ENCODE data around the gene SRSF4. TPM values are rescaled to one million over a fixed set of nuclear protein-coding genes. Genes with fewer than 3 reads are reported as not detected.
"Not testable (repeated sequence)": the region's sequence is repeated elsewhere in the genome, so short reads cannot be mapped to it uniquely, and the experiment has no call there.

The SRSF4 gene
- total RNA-seq, 2 experiments from 2014 or later = 116 to 123 TPM

- Mint-ChIP-seq H3K36me3 (ENCODE audit: low read depth) (peaks cover 43% of the 10 kb centered on the region), H3K27ac (no peak overlapping the region), H3K4me3 (no peak overlapping the region), H3K4me1 (peaks cover 6% of the 10 kb centered on the region), H3K27me3 (peaks cover 20% of the 10 kb centered on the region), H3K9me3 (no peaks in the 10 kb centered on the region)
- ChIA-PET POLR2A (no interaction called here), CTCF (interaction anchor here (0.6 to 1.4 kb wide), 2 partner anchors 12 to 37 kb away, joined by 3 to 4 read pairs; no protein-coding TSS in a partner anchor)
- no peak for DNase-seq
Observed at GRCh38 chr1:29119121-29119929, 62.4 kb downstream of the SRSF4 start.

- DNase-seq = no peak
- Mint-ChIP-seq H3K4me3 (no peak overlapping the region), H3K4me1 (no peaks in the 10 kb centered on the region), H3K36me3 (ENCODE audit: low read depth) (peaks cover 57% of the 10 kb centered on the region), H3K27ac (no peak overlapping the region), H3K9me3 (no peaks in the 10 kb centered on the region), H3K27me3 (peaks cover 12% of the 10 kb centered on the region)
- CTCF ChIA-PET = no interaction called here
- POLR2A ChIA-PET = no interaction called here
Observed at GRCh38 chr1:29117381-29117780, 64.3 kb downstream of the SRSF4 start.

GRCh38 chr1:29114654-29115053 is 67.0 kb downstream of the SRSF4 start:
- Mint-ChIP-seq H3K27ac (no peak overlapping the region), H3K36me3 (ENCODE audit: low read depth) (peaks cover 62% of the 10 kb centered on the region), H3K4me1 (no peaks in the 10 kb centered on the region), H3K27me3 (no peaks in the 10 kb centered on the region), H3K4me3 (no peak overlapping the region), H3K9me3 (no peaks in the 10 kb centered on the region)
- ChIA-PET CTCF (interaction anchor here (1.4 kb wide), 1 partner anchor 9 kb away, joined by 3 read pairs; the partner anchor contains the start of gene TMEM200B), POLR2A (no interaction called here)
- no peak for DNase-seq

GRCh38 chr1:29113413-29114117 is 68.1 kb downstream of the SRSF4 start:
- H3K4me3 Mint-ChIP-seq = no peak overlapping the region
- no peak overlapping the region for H3K27ac Mint-ChIP-seq
- CTCF ChIA-PET = interaction anchor here (0.6 to 2.3 kb wide), 5 partner anchors 9 to 234 kb away, joined by 3 to 8 read pairs (median 3); partner anchors contain the start of gene TMEM200B
- no peaks in the 10 kb centered on the region for H3K27me3 Mint-ChIP-seq
- no peak for DNase-seq
- H3K36me3 Mint-ChIP-seq (ENCODE audit: low read depth) = peaks cover 62% of the 10 kb centered on the region
- POLR2A ChIA-PET = interaction anchor here (0.6 kb wide), 1 partner anchor 191 kb away, joined by 3 read pairs; no protein-coding TSS in a partner anchor
- H3K9me3 Mint-ChIP-seq = no peaks in the 10 kb centered on the region
- H3K4me1 Mint-ChIP-seq = no peaks in the 10 kb centered on the region

- Mint-ChIP-seq H3K27ac (no peak overlapping the region), H3K27me3 (no peaks in the 10 kb centered on the region), H3K36me3 (ENCODE audit: low read depth) (peaks cover 60% of the 10 kb centered on the region), H3K4me3 (no peak overlapping the region), H3K4me1 (no peaks in the 10 kb centered on the region), H3K9me3 (no peaks in the 10 kb centered on the region)
- POLR2A ChIA-PET = interaction anchor here (0.6 kb wide), 1 partner anchor 190 kb away, joined by 3 read pairs; no protein-coding TSS in a partner anchor
- no peak for DNase-seq
- CTCF ChIA-PET = interaction anchor here (0.8 to 2.3 kb wide), 6 partner anchors 9 to 231 kb away, joined by 3 to 8 read pairs (median 3); partner anchors contain the start of gene TMEM200B
Observed at GRCh38 chr1:29112705-29113412, 68.8 kb downstream of the SRSF4 start.

- H3K9me3 Mint-ChIP-seq, H3K4me1 Mint-ChIP-seq, POLR2A ChIA-PET, H3K27me3 Mint-ChIP-seq, DNase-seq, H3K27ac Mint-ChIP-seq, H3K4me3 Mint-ChIP-seq: not testable (repeated sequence)
- peaks cover 31% of the 10 kb centered on the region for H3K36me3 Mint-ChIP-seq (ENCODE audit: low read depth)
- CTCF ChIA-PET = interaction anchor here (1.3 kb wide), 1 partner anchor 94 kb away, joined by 5 read pairs; no protein-coding TSS in a partner anchor
Observed at GRCh38 chr1:29108041-29108440, 73.7 kb downstream of the SRSF4 start.

GRCh38 chr1:29105822-29106221 is 75.9 kb downstream of the SRSF4 start:
- Mint-ChIP-seq H3K4me1 (no peaks in the 10 kb centered on the region), H3K27ac (no peak overlapping the region), H3K36me3 (ENCODE audit: low read depth) (peaks cover 23% of the 10 kb centered on the region), H3K9me3 (no peaks in the 10 kb centered on the region), H3K27me3 (no peaks in the 10 kb centered on the region), H3K4me3 (no peak overlapping the region)
- CTCF ChIA-PET = no interaction called here
- DNase-seq = no peak
- POLR2A ChIA-PET = no interaction called here

GRCh38 chr1:29100487-29100886 is 81.2 kb downstream of the SRSF4 start:
- Mint-ChIP-seq H3K4me3 (no peak overlapping the region), H3K9me3 (no peaks in the 10 kb centered on the region), H3K36me3 (ENCODE audit: low read depth) (peaks cover 34% of the 10 kb centered on the region), H3K27ac (no peak overlapping the region), H3K27me3 (no peaks in the 10 kb centered on the region), H3K4me1 (no peaks in the 10 kb centered on the region)
- ChIA-PET POLR2A (no interaction called here), CTCF (no interaction called here)
- DNase-seq = no peak

- Mint-ChIP-seq H3K4me1 (no peaks in the 10 kb centered on the region), H3K4me3 (no peak overlapping the region), H3K36me3 (ENCODE audit: low read depth) (peaks cover 36% of the 10 kb centered on the region), H3K27ac (no peak overlapping the region), H3K9me3 (no peaks in the 10 kb centered on the region), H3K27me3 (no peaks in the 10 kb centered on the region)
- ChIA-PET CTCF (interaction anchor here (0.7 kb wide), 1 partner anchor 221 kb away, joined by 3 read pairs; no protein-coding TSS in a partner anchor), POLR2A (no interaction called here)
- no peak for DNase-seq
Observed at GRCh38 chr1:29099286-29099685, 82.4 kb downstream of the SRSF4 start.

Other genes starting within 250 kb of the SRSF4 start
- not detected for gene TMEM200B, start 58.0 kb downstream of the SRSF4 start, total RNA-seq
- 10 to 100 TPM; 16.4 to 19.7 TPM for gene MECR, start 49.0 kb upstream of the SRSF4 start, total RNA-seq
- under 1 TPM; 0.22 to 0.31 TPM for gene PTPRU, start 54.6 kb upstream of the SRSF4 start, total RNA-seq

Data from activated CD4-positive, alpha-beta T cell treated with anti-CD3 and anti-CD28 coated beads, Interleukin-2, amount 10 ng/mL, durations not matched to agents 7 days and 5 days (primary cell).